Heart left ventricle (tissue), 13 donors: Measurements from ENCODE around the gene SERPINB2.

Experiments used
- CTCF ChIP-seq, 12 donors: fragments of 200-600 bp; sonication (generic) in 4 of 12; IDR thresholded peaks; one replicate each; pipeline versions ENCODE4 v1.5.0 to v1.8.0; 2018 to 2022; ENCODE audit warnings: antibody characterized with exemption in 12 of 12, mild to moderate bottlenecking in 5 of 12
- POLR2A ChIP-seq, 2 donors: fragments of 450-650 bp; IDR thresholded peaks; one replicate each; pipeline ENCODE4 v1.6.1; 2017; ENCODE audit warnings: antibody characterized with exemption in 2 of 2, mild to moderate bottlenecking in 2 of 2, moderate library complexity in 2 of 2
- donor health status: ischemic (EF 13 %, LVEDD 7.1; RV severe dilation, severe dysfunction).
- donor health status: DM: no; HTN: yes; CAD: no.
- donor health status: DM: no; HTN: no; CAD: no.
- donor health status: ischemic (EF 25% LVEDD 6.9; RV normal size, moderate dysfunction).
- donor health status: ischemic (EF 25% LVEDD 5.7; RV mildly dilated, moderate dysfunction).
- donor health status: ischemic (EF 35%, LVEDD 5.7; RV mildly dilated, moderate dysfunction).
- donor health status: nonischemic (EF 11% LVEDD 7.7; RV severe dilation, severe dysfunction).
- donor health status: DM: yes; HTN: yes; CAD: no.
- donor health status: PGD.
- donor health status: ischemic (EF 29% LVEDD 5.4; RV normal size, mild dysfunction).
- donor health status: nonischemic (EF 23%, LVEDD 6.1; RV moderate dilation, normal function).

- no peak for TF ChIP-seq CTCF (IDR thresholded peaks at IDR 0.05)
- no peak for TF ChIP-seq POLR2A (IDR thresholded peaks at IDR 0.05)
These were observed 17.9 kb downstream of the SERPINB2 start for GRCh38 chr18:63905361-63905760.
